ENCODE measurements around the gene NUMBL. TPM values are rescaled to one million over a fixed set of nuclear protein-coding genes. Genes with fewer than 3 reads are reported as not detected.
A peak's percentile ranks its signal among the peaks of the same experiment; 100 is the strongest.

The NUMBL gene
- total and polyA plus RNA-seq, 8 donors = 10.1 to 254 (median 18.7) TPM

- intact Hi-C loops (cut with DNase I; ENCODE audit: low total_unique reads) = no loop called here
- Histone ChIP-seq H3K27me3 (no peaks in the 10 kb centered on the region), H3K36me3 (peaks cover 17 to 55% (median 52%) of the 10 kb centered on the region in 4 donors), H3K9me3 (no peaks in the 10 kb centered on the region), H3K4me3 (peak overlapping the region in 3 of 4 donors; percentile 59 to 74 (median 70)), H3K27ac (peak overlapping the region in 4 of 5 donors; percentile 45 to 93 (median 70)), H3K4me1 (peaks cover 25 to 51% (median 38%) of the 10 kb centered on the region in 4 donors)
- 60 to 86% (median 70%) methylated on average over 1 of the region's 1 CpG for WGBS, 5 donors
- TF ChIP-seq EP300 (IDR thresholded peaks at IDR 0.05) = no peak
- TF ChIP-seq POLR2A (IDR thresholded peaks at IDR 0.05) = no peak
- no peak for TF ChIP-seq POLR2AphosphoS5 (IDR thresholded peaks at IDR 0.05)
- TF ChIP-seq CTCF (IDR thresholded peaks at IDR 0.05) = no peak
- DNase-seq = no peak
Observed at GRCh38 chr19:40688309-40688708, 2.1 kb downstream of the NUMBL start.

- peaks cover 21 to 55% (median 52%) of the 10 kb centered on the region in 4 donors for H3K36me3 ChIP-seq
- peaks cover 25 to 54% (median 38%) of the 10 kb centered on the region in 4 donors for H3K4me1 ChIP-seq
- H3K27ac ChIP-seq = peak overlapping the region in 4 of 5 donors; percentile 45 to 93 (median 70)
- TF ChIP-seq POLR2AphosphoS5 (IDR thresholded peaks at IDR 0.05) (peak in 1 of 3 donors; percentile 47), POLR2A (IDR thresholded peaks at IDR 0.05) (no peak)
- peak overlapping the region in 2 of 4 donors; percentile 70 to 74 for H3K4me3 ChIP-seq
- DNase-seq = peak; percentile 75 to 85
- intact Hi-C loops (cut with DNase I; ENCODE audit: low total_unique reads) = no loop called here
- no peaks in the 10 kb centered on the region for H3K9me3 ChIP-seq
- WGBS, 5 donors = 39 to 53% (median 51%) methylated on average over 11 to 12 of the region's 12 CpGs
- no peaks in the 10 kb centered on the region for H3K27me3 ChIP-seq
Observed at GRCh38 chr19:40687525-40688016, 2.9 kb downstream of the NUMBL start.

GRCh38 chr19:40686882-40687524 is 3.4 kb downstream of the NUMBL start:
- no peak for DNase-seq
- Histone ChIP-seq H3K36me3 (peaks cover 27 to 55% (median 53%) of the 10 kb centered on the region in 4 donors), H3K9me3 (no peaks in the 10 kb centered on the region), H3K27me3 (no peaks in the 10 kb centered on the region), H3K4me3 (peak overlapping the region in 1 of 4 donors; percentile 70), H3K4me1 (peaks cover 25 to 52% (median 37%) of the 10 kb centered on the region in 4 donors), H3K27ac (peak overlapping the region in 4 of 5 donors; percentile 41 to 93 (median 70))
- WGBS, 5 donors = 81 to 84% (median 82%) methylated on average over 13 to 14 of the region's 14 CpGs
- TF ChIP-seq POLR2A (IDR thresholded peaks at IDR 0.05) (no peak), POLR2AphosphoS5 (IDR thresholded peaks at IDR 0.05) (no peak), EP300 (IDR thresholded peaks at IDR 0.05) (no peak), CTCF (IDR thresholded peaks at IDR 0.05) (no peak)
- intact Hi-C loops (cut with DNase I; ENCODE audit: low total_unique reads) = no loop called here

- H3K4me1 ChIP-seq = peaks cover 13 to 40% (median 27%) of the 10 kb centered on the region in 4 donors
- no peaks in the 10 kb centered on the region for H3K9me3 ChIP-seq
- no peak for TF ChIP-seq POLR2AphosphoS5 (IDR thresholded peaks at IDR 0.05)
- TF ChIP-seq POLR2A (IDR thresholded peaks at IDR 0.05) = no peak
- no peak for TF ChIP-seq EP300 (IDR thresholded peaks at IDR 0.05)
- no peaks in the 10 kb centered on the region for H3K27me3 ChIP-seq
- intact Hi-C loops (cut with DNase I; ENCODE audit: low total_unique reads) = no loop called here
- no peak for DNase-seq
- H3K27ac ChIP-seq = no peak overlapping the region
- WGBS, 5 donors = 60 to 77% (median 68%) methylated on average over 6 of the region's 6 CpGs
- H3K4me3 ChIP-seq = no peak overlapping the region
- peaks cover 33 to 64% (median 63%) of the 10 kb centered on the region in 4 donors for H3K36me3 ChIP-seq
Observed at GRCh38 chr19:40685563-40685962, 4.9 kb downstream of the NUMBL start.

- intact Hi-C loops (cut with DNase I; ENCODE audit: low total_unique reads) = no loop called here
Observed at GRCh38 chr19:40685016-40685526, 5.4 kb downstream of the NUMBL start.

More at GRCh38 chr19:40685016-40685526, 5.4 kb downstream of the NUMBL start:
- no peak overlapping the region for H3K27ac ChIP-seq
- TF ChIP-seq POLR2AphosphoS5 (IDR thresholded peaks at IDR 0.05) = no peak
- no peak for TF ChIP-seq EP300 (IDR thresholded peaks at IDR 0.05)
- no peak for TF ChIP-seq CTCF (IDR thresholded peaks at IDR 0.05)
- no peak for TF ChIP-seq POLR2A (IDR thresholded peaks at IDR 0.05)
- H3K27me3 ChIP-seq = no peaks in the 10 kb centered on the region
- peaks cover 36 to 69% (median 68%) of the 10 kb centered on the region in 4 donors for H3K36me3 ChIP-seq
- H3K9me3 ChIP-seq = no peaks in the 10 kb centered on the region
- no peak overlapping the region for H3K4me3 ChIP-seq
- no peak for DNase-seq
- WGBS, 5 donors = 85 to 93% (median 90%) methylated on average over 3 of the region's 3 CpGs
- peaks cover 8 to 38% (median 24%) of the 10 kb centered on the region in 4 donors for H3K4me1 ChIP-seq
